GM19239 (cell line): ENCODE measurements around the gene BCAP31.
"Not testable (repeated sequence)": the region's sequence is repeated elsewhere in the genome, so short reads cannot be mapped to it uniquely, and the experiment has no call there.

Experiments used
- DNase-seq: peaks from one replicate; pipeline ENCODE4 v3.0.0; 2011; ENCODE audit warnings: low spot score; ENCODE audit not compliant: insufficient read length
- FAIRE-seq: peaks from 2 replicates; lab custom pipeline; 2011; peaks lifted over from hg19 to GRCh38; lab: Jason Lieb, UNC

BCAP31 gene

GRCh38 chrX:153736071-153736820 lies 12.1 kb upstream of the BCAP31 start:
- FAIRE-seq (no peak), DNase-seq (no peak)

GRCh38 chrX:153735274-153735673 lies 11.1 kb upstream of the BCAP31 start:
- DNase-seq: no peak
- FAIRE-seq: peak; percentile 86

GRCh38 chrX:153734871-153735270 lies 10.7 kb upstream of the BCAP31 start:
- FAIRE-seq (no peak), DNase-seq (no peak)

- no peak for FAIRE-seq
- no peak for DNase-seq
These were observed 9.6 kb upstream of the BCAP31 start for GRCh38 chrX:153733651-153734240.

- no peak for FAIRE-seq
These were observed 8.2 kb upstream of the BCAP31 start for GRCh38 chrX:153732401-153732800.

GRCh38 chrX:153731845-153732215 lies 7.6 kb upstream of the BCAP31 start:
- FAIRE-seq: no peak
- DNase-seq: no peak

More at GRCh38 chrX:153732401-153732800, 8.2 kb upstream of the BCAP31 start:
- DNase-seq: no peak

- FAIRE-seq (peak; percentile 69), DNase-seq (no peak)
These were observed 7.1 kb upstream of the BCAP31 start for GRCh38 chrX:153731117-153731844.

GRCh38 chrX:153730115-153730514 lies 5.9 kb upstream of the BCAP31 start:
- not testable (repeated sequence) for FAIRE-seq, DNase-seq

GRCh38 chrX:153728951-153729631 lies 4.9 kb upstream of the BCAP31 start:
- no peak for DNase-seq
- no peak for FAIRE-seq

- no peak for DNase-seq
- no peak for FAIRE-seq
These were observed 3.9 kb upstream of the BCAP31 start for GRCh38 chrX:153728095-153728494.

GRCh38 chrX:153727123-153727931 lies 3.1 kb upstream of the BCAP31 start:
- FAIRE-seq: no peak

GRCh38 chrX:153726286-153727122 lies 2.3 kb upstream of the BCAP31 start:
- peak; percentile 100 for FAIRE-seq

More at GRCh38 chrX:153727123-153727931, 3.1 kb upstream of the BCAP31 start:
- no peak for DNase-seq

GRCh38 chrX:153725832-153726285 lies 1.7 kb upstream of the BCAP31 start:
- FAIRE-seq (no peak), DNase-seq (no peak)

More at GRCh38 chrX:153726286-153727122, 2.3 kb upstream of the BCAP31 start:
- DNase-seq: peak; percentile 82

- no peak for FAIRE-seq
- DNase-seq: no peak
These were observed 1.0 kb upstream of the BCAP31 start for GRCh38 chrX:153725039-153725831.

- FAIRE-seq: peak; percentile 80
- no peak for DNase-seq
These were observed 586 bp downstream of the BCAP31 start for GRCh38 chrX:153723351-153724251.

GRCh38 chrX:153722704-153723350 lies 1.4 kb downstream of the BCAP31 start:
- DNase-seq: no peak
- peak; percentile 66 for FAIRE-seq
